Raji (cell line): ENCODE measurements around the gene UPK2.

Experiments used
- POLR2A ChIP-seq: IDR thresholded peaks from 2 replicates; pipeline ENCODE4 v1.6.1; 2011; ENCODE audit warnings: low read depth, low read length, control low read depth; ENCODE audit not compliant: insufficient read depth

The UPK2 gene

DNA sequence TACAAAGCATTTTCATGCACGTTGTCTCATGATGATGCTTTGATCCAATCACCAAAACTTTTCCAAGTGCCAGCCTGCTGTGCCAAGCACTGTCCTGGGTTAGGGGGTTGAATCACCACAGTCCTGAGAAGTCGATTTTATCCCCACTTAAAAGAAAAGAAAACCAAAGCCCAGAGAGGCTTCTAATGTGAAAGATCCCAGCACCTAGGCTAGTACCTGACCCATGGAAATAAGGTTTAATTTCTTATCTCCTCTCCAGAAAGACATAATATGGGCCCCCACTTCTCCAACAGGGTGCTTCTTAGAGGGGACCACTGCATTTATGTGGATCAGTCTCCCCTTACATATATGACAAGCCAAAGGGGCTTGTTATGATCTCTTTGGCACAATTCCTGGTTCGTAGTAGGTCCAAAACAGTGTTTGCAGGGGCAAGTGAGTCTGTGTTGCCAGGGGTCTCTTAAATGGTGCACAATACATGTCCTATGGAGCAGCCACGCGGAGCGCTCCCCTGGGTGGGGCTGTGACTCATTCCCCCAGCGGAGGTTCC is 28.5 kb upstream of the UPK2 start:
- no peak for TF ChIP-seq POLR2A

DNA sequence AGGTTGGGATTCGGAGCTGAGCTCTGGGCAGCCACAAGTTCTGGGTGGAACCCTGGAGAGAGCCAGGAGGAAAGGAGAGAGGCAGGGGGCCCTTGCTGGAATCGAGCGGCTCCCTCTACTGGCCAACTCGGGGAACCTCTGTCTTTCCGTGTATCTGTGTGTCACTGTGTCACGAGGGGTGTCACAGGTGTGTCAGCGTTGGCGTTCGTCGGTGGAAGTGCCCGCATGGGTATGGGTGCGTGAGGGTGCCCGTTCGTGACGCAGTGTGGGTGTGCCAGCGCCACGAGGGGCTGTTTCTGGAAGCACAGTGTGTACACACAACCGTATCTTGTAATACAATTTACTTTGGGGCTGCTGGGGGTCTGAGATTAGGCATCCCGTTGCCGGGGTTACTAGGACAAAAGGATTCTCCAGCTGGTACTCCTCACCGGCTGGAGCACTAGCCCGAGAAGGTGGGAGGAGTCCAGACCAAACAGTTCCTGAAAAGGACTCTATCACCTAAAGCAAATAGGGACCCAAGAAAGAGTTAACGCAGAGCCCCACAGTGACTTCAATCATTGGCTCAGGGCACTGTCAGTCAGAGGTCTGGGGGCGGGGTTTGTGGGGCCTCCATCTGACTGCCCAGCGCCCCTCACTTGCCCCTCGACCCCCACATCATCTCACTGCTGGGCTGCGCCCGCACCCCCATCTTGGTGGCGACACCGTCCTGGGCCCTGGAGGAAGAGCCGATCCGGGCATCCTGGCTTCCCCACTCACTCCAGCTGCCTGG is 27.8 kb upstream of the UPK2 start:
- peak; percentile 60 for TF ChIP-seq POLR2A

DNA sequence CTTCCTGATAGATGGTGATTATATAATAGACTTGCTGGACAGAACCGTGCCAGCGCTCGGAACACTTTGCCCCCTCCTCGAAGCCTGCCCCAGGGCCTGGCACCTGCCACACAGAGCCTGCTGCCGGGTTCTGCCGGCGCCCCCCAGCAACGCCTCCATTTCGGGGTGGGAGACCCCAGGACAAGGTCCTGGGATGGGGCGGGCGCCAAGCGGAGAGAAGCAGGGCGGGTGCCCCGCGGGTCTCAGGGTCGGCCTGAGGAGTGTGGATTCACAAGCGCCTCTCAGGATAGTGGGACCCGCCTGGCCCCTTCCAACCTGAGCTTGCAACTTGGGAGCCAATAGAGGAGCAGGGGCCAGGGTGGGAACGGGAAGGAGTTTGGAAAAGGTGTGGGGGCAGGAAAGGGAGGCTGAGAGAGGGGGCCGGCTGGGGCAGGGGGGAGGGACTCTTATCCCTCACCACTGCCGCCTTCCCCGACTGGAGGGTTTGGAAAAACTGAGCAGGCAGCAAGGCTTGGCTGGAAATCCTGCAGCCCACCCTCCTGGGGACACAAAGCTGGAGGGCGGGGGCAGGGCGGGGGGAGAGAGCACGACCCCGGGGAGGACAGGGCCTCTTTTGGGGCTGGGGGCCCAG is 27.1 kb upstream of the UPK2 start:
- TF ChIP-seq POLR2A, result no peak

DNA sequence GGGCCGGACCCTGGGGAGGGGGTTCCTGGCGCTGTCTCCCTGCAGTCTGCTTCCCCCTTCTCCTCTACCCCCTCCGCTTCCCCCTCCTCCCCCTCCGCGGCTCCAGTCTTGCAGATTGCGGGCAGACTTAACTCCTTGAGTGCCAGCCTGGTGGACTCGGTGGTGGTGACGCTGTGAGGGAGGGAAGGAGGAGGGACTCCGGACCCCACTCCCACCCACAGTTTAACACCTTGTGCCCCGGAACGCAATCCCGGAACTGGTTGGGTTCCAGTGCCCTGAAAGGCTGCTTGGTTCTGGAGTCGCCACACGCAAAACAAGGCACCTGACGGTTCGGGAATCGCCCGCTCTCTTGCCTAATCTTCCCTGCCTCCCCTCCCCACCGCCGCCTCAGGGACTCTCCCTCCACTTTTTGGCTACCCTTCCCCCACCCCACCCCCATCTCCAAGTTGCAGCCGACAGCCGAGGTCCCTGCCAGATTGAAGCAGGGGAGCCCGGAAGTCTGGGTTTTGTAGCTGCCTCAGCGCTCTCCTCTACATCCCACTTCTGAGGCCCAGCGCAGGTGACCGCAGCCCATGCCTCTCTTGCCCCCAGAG is 26.5 kb upstream of the UPK2 start:
- TF ChIP-seq POLR2A, result peak; percentile 49

DNA sequence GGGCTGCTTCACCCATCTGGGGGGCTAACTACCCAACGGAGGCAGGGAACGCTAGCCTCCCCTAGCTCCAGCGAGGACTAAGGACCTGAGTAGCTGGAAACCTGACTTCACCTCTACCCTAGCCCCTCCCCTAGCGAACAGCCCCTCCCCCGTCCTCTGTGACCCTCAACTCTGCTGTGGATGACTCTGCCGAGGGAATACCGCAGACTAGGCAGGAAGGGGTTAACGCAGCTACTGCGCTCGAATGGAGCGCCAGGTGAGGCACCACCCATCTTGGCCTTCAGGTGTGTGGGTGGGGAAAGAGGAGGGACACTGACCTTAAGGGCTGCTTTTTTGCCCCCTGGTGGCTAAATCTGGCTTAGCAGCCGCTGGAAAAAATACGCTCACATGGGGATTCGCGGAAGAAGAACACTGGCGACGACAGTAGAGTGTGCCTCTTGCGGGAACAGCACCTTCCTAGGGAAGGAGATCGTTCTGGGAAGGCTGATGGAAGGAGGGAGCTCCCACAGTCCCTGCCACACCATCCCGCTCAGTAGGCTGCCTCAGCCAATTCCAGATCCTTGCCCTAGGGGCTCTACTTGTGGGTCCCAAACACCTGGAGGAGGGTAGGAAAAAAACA is 25.9 kb upstream of the UPK2 start:
- peak; percentile 41; the same call in 1 of the 2 replicates for TF ChIP-seq POLR2A

DNA sequence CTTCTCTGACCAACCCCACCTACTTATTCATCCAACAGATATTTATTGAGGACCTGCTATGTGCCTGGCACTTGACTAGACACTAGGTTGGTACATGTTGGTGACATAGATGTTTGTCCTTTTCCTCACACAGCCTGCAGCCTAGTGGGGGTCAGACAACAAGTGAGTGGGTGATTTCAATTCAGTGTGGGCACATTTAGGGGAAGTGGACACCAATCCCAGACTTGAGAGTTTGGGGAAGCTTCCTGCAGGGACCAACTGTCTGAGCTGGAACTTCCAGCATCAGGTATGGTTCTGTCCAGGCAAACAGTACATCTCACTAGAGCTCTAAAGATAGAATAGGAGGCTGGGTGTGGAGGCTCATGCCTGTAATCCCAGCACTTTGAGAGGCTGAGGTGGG is 24.5 kb upstream of the UPK2 start:
- no peak for TF ChIP-seq POLR2A

DNA sequence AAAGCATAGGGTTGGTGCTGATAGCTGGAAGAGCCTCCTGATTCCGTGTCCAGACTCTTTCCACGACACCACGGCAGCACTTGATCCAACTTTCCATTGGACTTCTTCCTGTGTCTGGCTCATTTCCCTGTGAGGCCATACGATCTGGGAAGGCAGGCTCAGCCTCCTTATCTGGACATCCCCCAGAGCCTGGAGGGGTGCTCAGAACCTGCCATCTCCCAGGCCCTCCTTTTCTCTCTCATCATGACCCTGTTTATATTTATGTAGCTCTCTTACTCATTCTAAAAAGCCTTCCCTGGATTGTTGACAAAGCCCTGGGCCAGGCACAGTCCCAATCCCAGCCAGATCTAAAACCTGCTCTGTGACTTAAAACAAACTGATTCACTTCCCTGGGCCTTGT is 22.6 kb upstream of the UPK2 start:
- TF ChIP-seq POLR2A, result no peak

DNA sequence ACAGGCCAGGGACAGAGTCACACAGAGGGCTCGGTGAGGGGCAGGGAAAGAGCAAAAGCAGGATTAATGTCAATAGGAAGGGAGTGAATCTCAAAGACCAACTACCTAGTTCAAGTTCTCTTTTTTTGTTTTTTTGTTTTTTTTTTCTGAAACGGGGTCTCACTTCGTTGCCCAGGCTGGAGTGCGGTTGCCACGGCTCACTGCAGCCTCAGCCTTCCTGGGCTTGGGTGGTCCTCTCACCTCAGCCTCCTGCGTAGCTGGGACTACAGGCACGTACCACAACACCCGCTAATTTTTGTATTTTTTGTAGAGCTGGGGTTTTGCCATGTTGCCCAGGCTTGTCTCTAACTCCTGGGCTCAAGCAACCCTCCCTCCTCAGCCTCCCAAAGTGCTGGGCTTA is 20.7 kb upstream of the UPK2 start:
- TF ChIP-seq POLR2A, result 0 out of 2 replicates have a peak, but pooled peaks have one; percentile 11

DNA sequence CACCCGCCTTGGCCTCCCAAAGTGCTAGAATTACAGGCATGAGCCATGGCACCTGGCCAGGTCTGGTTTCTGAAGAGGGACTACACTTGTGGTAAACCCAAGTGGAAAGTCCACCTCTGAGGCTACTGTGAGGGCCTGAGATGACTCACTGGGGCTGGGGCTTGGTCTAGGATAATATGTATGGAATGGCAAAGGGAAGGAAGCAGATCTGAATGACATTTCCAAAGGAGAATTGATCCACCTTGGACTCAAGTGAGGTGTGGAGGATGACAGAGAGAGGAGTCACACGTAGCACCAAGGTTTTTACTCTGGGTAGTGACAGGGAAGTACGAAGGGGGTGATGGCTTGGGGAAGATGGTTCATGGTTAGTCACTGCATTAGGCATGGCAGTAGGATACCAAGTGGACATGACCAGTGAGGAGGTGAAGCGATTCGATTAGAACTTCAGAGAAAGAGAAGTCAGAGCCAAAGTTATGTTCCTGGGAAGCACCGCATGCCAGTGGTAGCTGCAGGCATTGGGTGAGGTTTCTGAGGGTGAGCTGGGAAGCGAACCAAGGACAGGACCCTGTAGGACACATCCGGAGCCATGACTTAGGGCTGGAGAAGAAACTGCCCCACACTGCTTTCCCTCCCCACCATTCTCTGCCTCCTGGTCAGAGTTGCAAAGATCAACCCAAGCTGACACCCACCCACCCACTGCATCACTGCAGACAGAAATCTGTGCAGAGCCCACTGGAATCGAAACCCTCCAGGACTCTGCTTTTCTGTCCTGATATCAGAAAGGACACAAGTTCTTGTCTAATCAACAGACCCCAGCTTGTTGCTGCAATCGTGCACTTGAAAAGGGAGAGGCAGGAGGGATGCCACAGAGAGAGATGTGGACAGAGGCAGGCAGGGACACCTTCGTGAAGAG is 17.4 kb upstream of the UPK2 start:
- TF ChIP-seq POLR2A, result no peak

DNA sequence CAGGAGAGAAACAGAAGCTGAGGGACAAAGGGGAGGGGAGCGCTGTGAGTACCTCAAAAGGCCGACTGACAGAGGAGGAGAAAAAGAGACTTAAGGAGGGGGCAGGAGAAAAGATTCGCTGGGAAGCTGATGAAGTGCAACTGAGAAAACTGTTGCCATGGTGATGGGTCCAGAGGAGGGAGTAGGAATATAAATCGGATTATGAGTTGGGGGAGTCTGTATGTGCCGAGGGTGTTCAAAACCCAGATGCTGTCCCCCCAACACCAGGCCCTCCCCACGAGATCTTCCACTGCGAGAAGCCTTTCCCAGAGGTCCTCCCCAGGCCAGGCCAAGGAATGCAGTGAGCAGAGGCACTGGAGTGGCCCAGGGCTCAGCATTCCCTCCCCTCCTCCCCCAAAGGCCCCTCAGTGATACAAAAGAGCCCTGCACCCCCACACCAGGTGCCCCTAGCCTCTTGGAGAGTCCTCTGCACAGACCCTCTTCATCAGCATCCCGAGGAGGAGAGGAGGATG is 16.6 kb upstream of the UPK2 start:
- TF ChIP-seq POLR2A, result no peak

DNA sequence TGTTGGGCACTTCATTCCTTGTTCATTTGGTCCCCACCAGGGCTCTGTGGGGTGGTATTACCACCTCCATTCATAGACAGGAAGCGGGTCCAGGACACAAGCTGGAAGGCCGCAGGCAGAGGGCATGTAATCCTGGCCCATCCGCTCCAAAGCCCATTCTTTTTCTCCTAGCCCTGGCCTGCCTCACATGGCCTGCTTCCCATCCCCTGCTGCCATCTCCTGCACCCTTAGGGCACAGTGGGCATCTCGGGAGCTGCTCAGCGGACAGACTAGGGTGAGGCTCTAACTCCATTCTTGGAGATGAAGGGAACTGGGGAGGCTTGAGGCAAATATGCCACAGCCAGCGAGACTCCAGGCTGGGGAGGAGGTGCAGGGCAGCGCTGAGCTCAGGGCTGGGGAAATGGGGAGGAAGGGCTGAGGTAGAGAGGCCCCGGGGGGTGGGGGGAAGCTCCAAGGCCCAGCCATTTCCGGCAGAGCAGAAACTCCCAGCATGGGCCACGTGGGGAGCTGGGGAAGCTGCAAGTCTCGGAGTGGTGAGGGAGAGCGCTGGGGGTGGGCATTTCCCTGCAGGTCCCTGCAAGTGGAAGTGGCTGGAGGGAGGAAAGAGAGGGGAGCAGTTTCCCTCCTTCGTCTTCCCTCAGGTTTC is 16.0 kb upstream of the UPK2 start:
- TF ChIP-seq POLR2A, result no peak

DNA sequence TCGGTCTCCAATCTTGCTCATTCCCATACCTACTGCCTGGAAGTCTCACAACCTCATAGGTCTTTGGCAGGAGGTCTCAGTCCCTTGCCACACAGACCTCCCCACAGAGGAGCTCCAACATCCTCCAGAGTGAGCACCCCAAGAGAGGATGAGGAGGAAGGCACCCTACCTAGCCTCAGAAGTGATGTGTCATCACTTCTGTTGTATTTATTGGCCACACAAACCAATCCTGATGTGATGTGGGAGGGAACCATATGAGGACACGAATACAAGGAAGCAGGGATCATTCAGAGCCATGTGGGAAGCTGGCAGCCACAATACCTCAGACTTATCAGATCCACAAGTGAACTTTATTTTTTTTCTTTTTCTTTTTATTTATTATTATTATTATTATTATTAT is 9.0 kb upstream of the UPK2 start:
- no peak for TF ChIP-seq POLR2A

DNA sequence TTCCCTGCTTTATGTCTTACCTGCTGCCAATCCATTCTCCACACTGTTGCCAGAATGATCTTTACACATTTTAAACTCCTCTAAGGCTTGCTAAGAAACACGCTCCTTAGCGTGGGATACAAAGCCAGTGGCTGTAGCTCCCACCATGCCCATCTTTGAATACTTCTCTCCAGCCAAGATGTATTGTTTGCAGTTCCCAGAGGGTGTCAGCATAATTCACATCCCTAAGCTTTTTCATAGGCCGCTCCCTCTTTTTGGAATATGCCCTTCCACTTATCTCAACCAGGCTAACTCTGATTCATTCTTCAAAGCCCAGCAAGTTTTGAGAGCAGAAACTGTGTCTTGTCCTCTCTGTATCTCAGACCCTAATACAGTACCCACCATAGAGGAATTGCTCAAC is 8.1 kb upstream of the UPK2 start:
- TF ChIP-seq POLR2A, result no peak

DNA sequence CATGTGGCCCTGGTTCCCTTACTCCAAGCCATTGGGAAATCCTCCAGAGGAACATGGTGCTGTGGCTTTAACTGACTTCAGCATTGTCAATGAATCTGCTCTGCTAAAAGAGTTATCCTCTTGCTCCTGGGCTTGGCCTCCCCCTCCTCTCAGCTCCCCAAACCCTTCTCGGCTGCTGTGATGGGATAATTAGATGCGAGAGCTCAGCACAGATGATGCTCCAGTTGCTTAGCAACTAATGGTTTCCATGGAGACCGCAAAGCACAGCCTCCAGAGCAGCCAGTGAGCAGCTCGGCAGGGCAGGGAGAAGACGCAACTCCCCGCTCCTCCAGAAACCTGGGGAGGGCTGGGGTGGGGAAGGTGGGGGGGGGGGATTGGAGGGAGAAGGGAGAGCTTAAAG is 2.8 kb upstream of the UPK2 start:
- no peak for TF ChIP-seq POLR2A

DNA sequence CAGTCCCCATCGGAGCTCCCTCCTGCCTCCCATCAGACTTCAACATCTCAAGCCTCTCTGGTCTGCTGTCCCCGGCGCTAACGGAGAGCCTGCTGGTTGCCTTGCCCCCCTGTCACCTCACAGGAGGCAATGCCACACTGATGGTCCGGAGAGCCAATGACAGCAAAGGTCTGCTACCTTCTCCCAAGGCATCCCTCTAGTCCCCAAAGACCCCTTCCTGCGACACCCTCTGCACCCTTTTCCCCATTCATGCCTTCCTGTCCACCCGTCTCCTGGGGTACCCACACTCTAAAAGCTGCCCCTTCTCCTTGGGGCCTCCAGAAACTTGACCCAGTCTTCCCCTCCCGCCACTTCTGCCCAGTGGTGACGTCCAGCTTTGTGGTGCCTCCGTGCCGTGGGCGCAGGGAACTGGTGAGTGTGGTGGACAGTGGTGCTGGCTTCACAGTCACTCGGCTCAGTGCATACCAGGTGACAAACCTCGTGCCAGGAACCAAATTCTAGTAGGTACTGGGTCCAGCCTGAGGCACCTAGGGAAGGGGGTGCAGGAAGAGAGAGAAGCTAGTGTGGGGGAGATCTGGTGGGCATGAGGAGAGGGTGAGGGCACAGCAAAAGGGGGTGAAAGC is 860 bp downstream of the UPK2 start:
- no peak for TF ChIP-seq POLR2A
